ENCODE results near the gene CENPP.
"Not testable (repeated sequence)": the region's sequence is repeated elsewhere in the genome, so short reads cannot be mapped to it uniquely, and the experiment has no call there.

Gene CENPP

DNA sequence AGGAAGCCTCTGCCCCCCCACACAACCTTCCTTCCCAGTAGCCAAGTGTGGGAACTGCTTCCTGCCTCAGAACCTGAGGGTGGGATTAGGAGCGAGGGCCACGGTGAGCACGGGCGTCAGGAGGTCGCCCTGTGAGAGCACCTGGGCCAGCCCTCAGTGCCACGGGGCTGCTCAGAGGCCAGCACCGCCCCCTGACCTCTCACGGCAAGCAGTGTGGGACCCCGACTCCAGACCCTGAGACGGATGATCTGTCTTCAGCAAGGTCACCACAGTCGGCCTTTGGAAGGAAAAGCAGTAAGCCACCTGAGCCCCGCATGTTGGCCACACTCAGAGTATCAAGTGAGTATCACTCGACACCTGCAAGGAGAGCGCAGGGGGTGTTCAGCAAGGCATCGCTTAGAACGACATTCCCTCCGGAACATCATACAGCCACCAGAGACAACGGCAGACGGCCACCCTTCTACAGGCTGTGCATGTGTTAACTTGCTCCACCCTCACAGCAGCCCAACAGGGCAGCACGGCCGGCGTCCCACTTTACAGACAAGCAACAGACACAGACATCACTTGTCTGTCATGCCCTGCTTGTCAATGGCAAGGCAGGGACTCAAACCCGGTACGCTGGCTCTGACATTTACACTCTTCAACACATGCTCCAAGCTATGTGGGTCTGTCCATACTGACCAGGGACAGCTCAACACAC, 294.0 kb downstream of the CENPP start:
- no peak for DNase-seq

GRCh38 chr9:92620845-92621244, 295.1 kb downstream of the CENPP start:
- no peak for DNase-seq

GRCh38 chr9:92623936-92624335, 298.2 kb downstream of the CENPP start:
- DNase-seq: not testable (repeated sequence)

- DNase-seq: no peak
Observed at GRCh38 chr9:92626484-92626883, 300.7 kb downstream of the CENPP start.

GRCh38 chr9:92627651-92628050, 301.9 kb downstream of the CENPP start:
- no peak for DNase-seq

DNA sequence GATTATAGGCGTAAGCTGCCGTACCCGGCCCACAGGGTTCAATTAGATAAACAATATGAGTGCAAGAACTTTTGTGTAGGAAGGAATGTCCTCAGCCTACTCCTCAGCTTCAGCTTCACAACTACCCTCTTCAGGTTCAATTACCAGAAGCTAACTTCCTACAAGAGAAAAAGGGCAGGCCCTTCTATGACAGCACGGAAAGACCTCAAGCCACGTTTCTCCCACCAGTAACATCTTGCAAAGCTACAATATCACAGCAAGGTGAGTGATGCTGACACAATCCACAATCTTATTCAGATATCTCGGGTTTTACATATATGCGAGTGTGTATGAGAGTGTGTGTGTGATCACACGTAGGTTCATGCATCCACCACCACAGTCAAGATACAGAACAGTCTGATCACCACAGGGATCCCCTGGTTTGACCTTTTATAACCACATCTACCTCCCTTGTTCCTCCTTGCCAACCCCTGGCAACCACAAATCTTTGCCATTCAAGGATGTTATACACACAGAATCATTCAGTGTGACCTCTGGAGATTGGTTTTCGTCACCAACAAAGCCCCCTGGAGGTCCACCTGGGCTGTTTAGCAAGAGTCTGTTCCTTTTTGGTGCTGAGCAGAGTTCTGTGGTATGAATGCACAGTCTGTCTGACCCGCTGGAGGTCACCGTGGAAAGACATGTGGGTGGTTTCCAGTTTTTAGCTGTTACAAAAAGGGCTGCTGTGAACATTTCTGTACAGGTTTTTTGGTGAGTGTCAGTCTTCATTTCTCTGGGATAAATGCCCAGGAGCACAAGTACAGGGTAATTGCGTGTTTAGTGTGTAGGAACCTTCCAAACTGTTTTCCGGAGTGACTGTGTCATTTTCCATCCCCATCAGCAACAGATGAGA, 305.9 kb downstream of the CENPP start:
- no peak for DNase-seq

GRCh38 chr9:92632641-92633040, 306.9 kb downstream of the CENPP start:
- DNase-seq: no peak

GRCh38 chr9:92633614-92634278, 308.0 kb downstream of the CENPP start:
- no peak for DNase-seq

DNA sequence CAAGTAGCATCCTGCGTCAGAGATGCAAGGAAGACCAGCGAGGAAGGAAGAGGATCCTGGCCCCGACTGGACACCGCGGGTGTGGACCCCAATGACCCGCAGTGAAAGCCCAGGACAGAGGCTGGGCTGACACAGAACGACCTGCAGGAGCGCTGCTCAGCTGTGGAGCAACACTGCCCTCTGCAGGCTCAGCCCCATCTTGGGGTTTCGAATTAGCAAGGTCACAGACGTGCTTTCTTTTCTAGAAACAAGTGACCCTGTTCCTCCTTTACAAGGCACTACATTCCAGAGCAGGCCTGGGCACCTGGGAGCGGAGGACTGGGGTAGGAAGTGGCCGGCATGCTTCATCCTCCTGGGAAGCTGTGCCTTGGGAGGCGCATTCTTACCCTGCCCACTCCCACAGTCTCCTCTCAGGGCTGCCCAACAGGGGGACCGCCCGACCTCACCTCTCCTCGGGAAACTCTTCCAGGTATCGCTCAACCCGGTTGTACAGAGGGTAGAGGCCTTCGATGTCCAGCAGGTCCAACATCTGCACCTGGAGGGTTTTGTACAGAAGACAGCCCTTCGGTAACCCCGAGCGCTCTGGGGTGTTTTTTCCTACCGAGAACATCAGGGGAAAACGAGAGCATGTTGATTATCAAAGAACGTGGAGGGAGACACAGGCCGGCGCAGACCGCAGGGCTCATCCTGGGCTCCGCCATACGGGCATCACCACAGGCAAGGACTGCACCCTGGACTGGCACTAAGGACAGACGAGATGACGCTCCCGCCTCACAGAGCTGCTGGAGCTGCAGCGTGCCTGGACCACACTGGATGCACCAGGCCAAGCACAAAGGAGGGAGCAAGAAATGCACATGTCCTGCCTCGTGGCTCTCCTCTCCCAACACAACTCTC, 309.2 kb downstream of the CENPP start:
- peak; percentile 64 for DNase-seq

DNA sequence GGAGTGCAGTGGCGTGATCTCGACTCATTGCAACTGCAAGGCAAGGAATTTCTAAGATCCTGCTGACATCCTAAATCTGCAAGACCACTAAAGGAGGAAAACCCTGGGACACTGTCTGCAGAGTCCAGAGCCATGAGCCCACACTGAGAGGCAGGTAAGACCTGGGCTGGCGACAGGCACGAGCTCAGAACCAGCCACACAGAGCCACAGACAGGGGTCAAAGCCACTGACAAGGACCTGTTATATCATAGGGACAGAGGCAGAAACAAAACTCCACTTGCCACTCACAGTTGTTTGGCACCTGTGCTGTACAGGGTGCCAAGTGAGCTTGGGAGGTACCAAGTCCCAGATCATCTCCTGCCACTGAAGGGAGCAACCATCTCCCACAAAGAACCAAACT, 310.0 kb downstream of the CENPP start:
- no peak for DNase-seq

DNA sequence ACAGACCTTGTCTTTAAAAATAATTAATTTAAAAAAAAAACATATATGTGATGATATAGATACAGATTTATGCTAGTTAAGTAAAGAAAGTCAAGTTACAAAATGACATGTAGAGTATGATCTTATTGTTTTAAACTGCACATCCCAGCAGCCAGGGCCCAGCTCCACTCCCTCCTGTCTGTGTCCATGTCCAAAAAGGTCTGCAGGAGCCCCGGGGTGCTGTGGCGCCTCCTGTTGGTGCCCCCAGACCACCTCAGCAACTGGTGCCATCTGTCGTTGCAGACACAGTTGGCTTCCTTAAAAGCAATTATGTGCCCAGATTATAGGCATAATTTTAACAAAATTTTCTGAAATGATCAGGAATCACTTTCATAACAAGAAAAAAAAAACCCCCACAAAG, 310.9 kb downstream of the CENPP start:
- no peak for DNase-seq

DNA sequence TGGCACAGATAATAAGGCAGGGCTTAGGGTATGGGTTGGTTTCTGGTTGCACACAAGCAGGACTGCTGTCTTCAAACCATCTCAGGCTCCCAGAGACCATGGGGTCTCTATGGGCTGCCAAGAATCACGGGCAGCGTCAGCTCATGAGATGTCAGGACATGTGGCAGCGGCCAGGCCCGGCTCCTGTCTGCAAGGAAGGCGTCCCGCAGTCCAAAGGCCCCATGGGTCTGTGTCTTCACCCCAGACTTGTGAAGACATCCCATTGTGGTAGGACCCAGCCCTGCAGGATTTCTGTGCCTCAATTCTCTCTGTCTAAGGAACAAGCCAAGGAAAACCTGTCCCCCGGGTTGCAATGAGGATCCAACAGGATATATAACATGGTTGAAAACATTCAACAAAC, 311.6 kb downstream of the CENPP start:
- no peak for DNase-seq

- no peak for DNase-seq
Observed at GRCh38 chr9:92637886-92638620, 312.3 kb downstream of the CENPP start.

DNA sequence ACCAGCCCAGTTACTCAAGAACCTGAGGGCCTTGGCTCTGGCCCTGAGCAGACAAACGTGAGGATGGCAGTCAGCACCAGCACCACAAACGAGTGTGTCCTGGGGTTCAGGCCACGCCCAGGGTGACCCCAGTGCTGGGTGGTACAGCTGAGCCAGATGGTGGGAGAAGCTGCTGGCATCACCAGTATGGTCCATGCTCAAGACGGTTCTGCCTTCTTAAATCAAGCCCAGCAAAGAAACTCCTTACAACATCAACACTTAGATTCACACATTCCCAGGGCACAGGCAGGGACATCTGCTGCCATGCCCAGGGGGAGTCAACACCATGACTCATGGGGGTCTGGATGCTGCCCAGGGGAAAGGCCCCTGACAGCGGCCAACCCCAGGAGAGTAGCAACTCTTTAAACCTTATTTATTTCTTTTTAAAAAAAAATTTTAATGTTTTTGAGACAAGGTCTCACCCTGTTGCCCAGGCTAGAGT, 312.9 kb downstream of the CENPP start:
- no peak for DNase-seq

GRCh38 chr9:92639124-92639523, 313.4 kb downstream of the CENPP start:
- DNase-seq: no peak

DNA sequence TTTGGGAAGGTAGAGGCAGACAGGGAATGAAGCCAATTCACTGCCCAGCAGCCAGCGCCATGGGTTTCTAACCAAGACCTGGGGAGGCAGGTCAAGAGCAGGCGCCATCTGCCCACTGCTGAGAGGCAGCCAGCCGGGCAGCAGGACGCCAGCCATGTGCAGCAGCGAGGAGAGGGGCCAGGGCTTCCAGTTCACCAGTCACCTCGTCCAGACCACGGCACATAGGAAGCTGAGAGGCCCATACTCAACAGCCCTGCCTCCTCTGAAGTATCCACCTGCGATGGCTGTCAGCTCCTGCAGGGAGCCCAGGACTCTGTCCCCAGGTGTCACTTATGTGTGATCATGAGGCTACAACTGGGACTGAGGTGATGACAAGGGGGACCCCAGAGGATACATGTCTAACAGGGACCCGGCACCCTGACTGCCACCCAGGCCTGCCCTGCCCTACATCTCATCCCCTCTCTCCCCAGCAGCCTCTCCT, 314.1 kb downstream of the CENPP start:
- DNase-seq: no peak

- DNase-seq: no peak
Observed at GRCh38 chr9:92640398-92641091, 314.8 kb downstream of the CENPP start.

DNA sequence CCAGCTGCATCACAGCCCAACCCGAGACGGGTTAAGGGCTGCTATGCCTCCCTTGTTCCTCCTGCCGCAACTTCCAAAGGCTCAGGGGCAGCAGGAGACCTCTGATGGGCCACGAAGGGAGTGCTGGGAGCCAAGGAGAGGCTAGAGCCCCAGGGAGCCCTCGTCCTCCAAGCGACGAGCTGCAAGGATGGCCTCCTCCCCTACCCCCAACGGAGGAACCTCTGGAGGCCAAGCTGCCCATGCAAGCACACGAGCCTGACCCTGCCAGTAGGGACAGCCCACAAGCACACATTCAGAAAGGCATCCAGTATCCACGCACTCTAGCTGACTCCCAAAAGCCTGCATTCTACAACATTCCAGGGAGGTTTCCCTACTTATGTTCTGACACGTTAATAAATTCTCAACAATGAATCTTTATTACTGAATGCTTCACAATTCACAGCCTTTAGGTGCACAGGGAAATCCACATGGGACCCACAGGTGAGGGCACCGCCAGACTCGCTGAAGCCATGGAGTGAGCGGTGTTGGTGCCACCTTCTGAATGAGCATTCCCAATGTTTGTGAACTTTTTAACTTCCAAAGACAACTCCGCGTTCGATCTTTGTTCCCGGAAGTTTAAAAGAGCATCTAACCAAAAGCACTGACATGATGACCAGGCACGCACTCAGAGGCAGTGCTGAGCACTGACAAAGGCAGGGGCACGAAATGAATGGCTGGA, 315.5 kb downstream of the CENPP start:
- DNase-seq: no peak

- DNase-seq: no peak
Observed at GRCh38 chr9:92642041-92642451, 316.3 kb downstream of the CENPP start.

DNA sequence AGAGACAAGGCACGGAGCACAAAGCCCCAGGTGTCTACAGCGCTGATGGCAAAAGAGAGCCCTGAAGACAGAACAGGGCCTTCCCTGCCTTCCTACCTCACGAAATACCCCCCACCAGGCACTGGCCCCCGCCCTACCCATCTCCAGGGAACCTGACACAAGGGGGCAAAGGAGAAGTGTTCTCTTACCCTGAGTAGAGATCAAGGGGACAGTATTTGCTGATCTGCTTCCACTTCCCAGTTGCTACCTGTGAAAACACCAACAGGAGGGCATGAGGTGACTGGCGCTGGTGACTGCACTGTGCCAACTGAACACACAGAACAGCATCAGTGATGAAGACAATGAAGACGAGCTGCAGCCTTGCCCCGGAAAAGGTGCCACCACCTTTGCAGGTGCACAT, 316.8 kb downstream of the CENPP start:
- no peak for DNase-seq

All from activated naive CD4-positive, alpha-beta T cell treated with anti-CD3 and anti-CD28 coated beads, Interleukin-2, amount 50 U/mL, for 16 hours (primary cell).